PFSK-1 (cell line): ENCODE measurements around the gene ACRV1.

ENCODE experiments used
- FOXP2 ChIP-seq: optimal IDR thresholded peaks from 2 replicates; pipeline ENCODE3; 2011; ENCODE audit warnings: borderline replicate concordance, control low read depth, inconsistent platforms; ENCODE audit not compliant: insufficient read depth; ENCODE audit errors: extremely low read length, extremely low read depth
- POLR2AphosphoS5 ChIP-seq: IDR thresholded peaks from 2 replicates; pipeline ENCODE4 v1.6.1; 2012; ENCODE audit warnings: low read depth, mild to moderate bottlenecking, control low read depth, low read length, moderate library complexity
- SIN3A ChIP-seq: IDR thresholded peaks from 2 replicates; pipeline ENCODE4 v1.6.1; 2012; ENCODE audit warnings: mild to moderate bottlenecking, low read length, moderate library complexity, borderline replicate concordance; ENCODE audit not compliant: insufficient read depth
- TAF1 ChIP-seq: IDR thresholded peaks from 2 replicates; pipeline ENCODE4 v1.6.1; 2012; ENCODE audit warnings: low read length, control low read depth, borderline replicate concordance; ENCODE audit not compliant: insufficient read depth
- TF ChIP-seq, protein P1 (sequence below), 2 experiments: IDR thresholded peaks; 2 replicates each; pipeline versions ENCODE4 v1.6.1 to v1.8.0; 2011 to 2012; ENCODE audit warnings: low read depth in 2 of 2, low read length in 2 of 2, control low read depth in 1 of 2, inconsistent platforms in 1 of 2, mild to moderate bottlenecking in 1 of 2, moderate library complexity in 1 of 2; ENCODE audit not compliant: insufficient read depth in 1 of 2

DNA sequence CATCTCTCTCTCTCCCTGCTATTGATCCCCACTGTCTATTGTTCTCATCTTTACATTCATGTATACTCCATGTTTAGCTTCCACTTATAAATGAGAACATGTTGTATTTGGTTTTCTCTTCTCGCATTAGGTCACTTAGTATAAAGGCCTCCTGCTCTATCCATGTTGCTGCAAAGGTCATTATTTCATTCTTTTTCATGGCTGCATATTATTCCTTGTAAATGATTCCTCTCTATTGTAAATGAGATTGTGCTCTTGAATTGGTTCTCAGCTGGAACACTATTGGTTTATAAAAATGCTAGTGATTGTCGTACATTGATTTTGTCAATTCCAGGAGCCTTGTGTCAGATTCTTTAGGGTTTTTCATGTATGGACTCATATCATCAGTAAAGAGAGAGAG is 13.5 kb downstream of the ACRV1 start:
- TF ChIP-seq SIN3A: no peak
- TF ChIP-seq, protein P1, sequence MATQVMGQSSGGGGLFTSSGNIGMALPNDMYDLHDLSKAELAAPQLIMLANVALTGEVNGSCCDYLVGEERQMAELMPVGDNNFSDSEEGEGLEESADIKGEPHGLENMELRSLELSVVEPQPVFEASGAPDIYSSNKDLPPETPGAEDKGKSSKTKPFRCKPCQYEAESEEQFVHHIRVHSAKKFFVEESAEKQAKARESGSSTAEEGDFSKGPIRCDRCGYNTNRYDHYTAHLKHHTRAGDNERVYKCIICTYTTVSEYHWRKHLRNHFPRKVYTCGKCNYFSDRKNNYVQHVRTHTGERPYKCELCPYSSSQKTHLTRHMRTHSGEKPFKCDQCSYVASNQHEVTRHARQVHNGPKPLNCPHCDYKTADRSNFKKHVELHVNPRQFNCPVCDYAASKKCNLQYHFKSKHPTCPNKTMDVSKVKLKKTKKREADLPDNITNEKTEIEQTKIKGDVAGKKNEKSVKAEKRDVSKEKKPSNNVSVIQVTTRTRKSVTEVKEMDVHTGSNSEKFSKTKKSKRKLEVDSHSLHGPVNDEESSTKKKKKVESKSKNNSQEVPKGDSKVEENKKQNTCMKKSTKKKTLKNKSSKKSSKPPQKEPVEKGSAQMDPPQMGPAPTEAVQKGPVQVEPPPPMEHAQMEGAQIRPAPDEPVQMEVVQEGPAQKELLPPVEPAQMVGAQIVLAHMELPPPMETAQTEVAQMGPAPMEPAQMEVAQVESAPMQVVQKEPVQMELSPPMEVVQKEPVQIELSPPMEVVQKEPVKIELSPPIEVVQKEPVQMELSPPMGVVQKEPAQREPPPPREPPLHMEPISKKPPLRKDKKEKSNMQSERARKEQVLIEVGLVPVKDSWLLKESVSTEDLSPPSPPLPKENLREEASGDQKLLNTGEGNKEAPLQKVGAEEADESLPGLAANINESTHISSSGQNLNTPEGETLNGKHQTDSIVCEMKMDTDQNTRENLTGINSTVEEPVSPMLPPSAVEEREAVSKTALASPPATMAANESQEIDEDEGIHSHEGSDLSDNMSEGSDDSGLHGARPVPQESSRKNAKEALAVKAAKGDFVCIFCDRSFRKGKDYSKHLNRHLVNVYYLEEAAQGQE (IDR thresholded peaks at IDR 0.05; ENCODE audit: insufficient read depth in 1 of 2, low read depth in 2 of 2, low read length in 2 of 2): no peak
- TF ChIP-seq POLR2AphosphoS5: no peak
- TF ChIP-seq TAF1: no peak
- no peak for TF ChIP-seq FOXP2
